GM12878 (cell line): ENCODE data around the gene LDLRAD3. TPM values are rescaled to one million over a fixed set of nuclear protein-coding genes. Genes with fewer than 3 reads are reported as not detected.

Experiments used
- ATAC-seq: fragments of 200-7000 bp; cut with Tn5 transposase; 3 replicates; pipeline ENCODE4 v1.9.1; 2020; ENCODE audit warnings: mild to moderate bottlenecking, moderate library complexity
- BruUV-seq: library from RNA; stranded (reverse); fragments of 400-500 nt; replicated peaks from 2 replicates; lab custom pipeline; 2021; lab: Mats Ljungman, UMichigan
- CTCF ChIA-PET: fragments of 300-600 bp; sonication (Branson Sonifier 250); formaldehyde crosslinking; extraction: SDS; loops from one replicate; lab custom pipeline; 2021; ENCODE audit warnings: inconsistent platforms; lab: Yijun Ruan, JAX
- POLR2A ChIA-PET: fragments of 350-600 bp; formaldehyde crosslinking; extraction: SDS; loops from one replicate; lab custom pipeline; 2021; ENCODE audit warnings: inconsistent platforms; lab: Charles Lee
- RAD21 ChIA-PET: fragments of 300-600 bp; sonication (Branson Sonifier 250); formaldehyde crosslinking; loops from one replicate; lab custom pipeline; 2023; ENCODE audit warnings: antibody characterized with exemption; ENCODE audit not compliant: unreplicated experiment; lab: Charles Lee
- SMC1A ChIA-PET: fragments of 300-600 bp; sonication (Branson Sonifier 250); formaldehyde crosslinking; loops from one replicate; lab custom pipeline; 2023; ENCODE audit not compliant: unreplicated experiment, uncharacterized antibody; lab: Charles Lee
- DNase-seq: peaks from one replicate; pipeline ENCODE4 v3.0.0-alpha.2; 2011; ENCODE audit warnings: low read depth, low spot score
- FAIRE-seq: peaks from 3 replicates; lab custom pipeline; 2011; peaks lifted over from hg19 to GRCh38; lab: Jason Lieb, UNC
- H2AFZ ChIP-seq: 2 replicates; pipeline ENCODE4 v1.6.0; 2011; ENCODE audit warnings: low read depth, low read length, control low read depth; ENCODE audit not compliant: control insufficient read depth
- H3K27ac ChIP-seq: 2 replicates; pipeline ENCODE4 v1.5.1; 2011; ENCODE audit warnings: control low read depth; ENCODE audit not compliant: control insufficient read depth, insufficient read depth
- H3K27me3 ChIP-seq, 2 experiments: replicated peaks in 1 of 2; 2 replicates each; pipeline versions ENCODE4 v1.6.0 to v1.6.1; 2011; ENCODE audit warnings: low read length in 1 of 2; ENCODE audit not compliant: control insufficient read depth in 2 of 2, insufficient read depth in 2 of 2
- H3K36me3 ChIP-seq, 2 experiments: 2 replicates each; pipeline ENCODE4 v1.5.1; 2011; ENCODE audit warnings: low read length in 1 of 2; ENCODE audit not compliant: control insufficient read depth in 2 of 2, insufficient read depth in 2 of 2
- H3K4me1 ChIP-seq: 2 replicates; pipeline ENCODE4 v1.6.1; 2011; ENCODE audit warnings: mild to moderate bottlenecking, low read length, moderate library complexity, mixed read lengths; ENCODE audit not compliant: control insufficient read depth, insufficient read depth
- H3K4me2 ChIP-seq: 2 replicates; pipeline ENCODE4 v1.6.0; 2011; ENCODE audit warnings: control low read depth; ENCODE audit not compliant: control insufficient read depth, insufficient read depth
- H3K4me3 ChIP-seq: fragments of 200-600 bp; sonication (generic); 2 replicates; pipeline ENCODE4 v1.5.1; 2016
- H3K79me2 ChIP-seq: 2 replicates; pipeline ENCODE4 v1.6.0; 2011; ENCODE audit warnings: low read length; ENCODE audit not compliant: control insufficient read depth, insufficient read depth
- H3K9ac ChIP-seq: 2 replicates; pipeline ENCODE4 v1.8.0; 2011; ENCODE audit warnings: low read length, control low read depth, mixed read lengths; ENCODE audit not compliant: control insufficient read depth, insufficient read depth
- H3K9me3 ChIP-seq: replicated peaks from 3 replicates; pipeline ENCODE4 v1.5.1; 2011; ENCODE audit warnings: mild to moderate bottlenecking, low read length; ENCODE audit not compliant: control insufficient read depth, insufficient read depth
- H4K20me1 ChIP-seq: 2 replicates; pipeline ENCODE4 v1.6.0; 2011; ENCODE audit not compliant: control insufficient read depth, insufficient read depth
- CEBPB ChIP-seq, 2 experiments: fragments of 150-350 bp in 1 of 2; IDR thresholded peaks; 2 replicates each; pipeline ENCODE4 v1.6.1; 2012 to 2014; ENCODE audit warnings: low read depth in 2 of 2, low read length in 2 of 2, borderline replicate concordance in 1 of 2, inconsistent platforms in 1 of 2
- EGR1 ChIP-seq, 2 experiments: IDR thresholded peaks; 1 replicate in 1 of 2; 2 replicates in 1 of 2; pipeline ENCODE4 v1.6.1; 2011 to 2012; ENCODE audit warnings: low read depth in 2 of 2, low read length in 2 of 2, borderline replicate concordance in 1 of 2, mild to moderate bottlenecking in 1 of 2, moderate library complexity in 1 of 2
- WGBS: methylation state at CpG from one replicate; pipeline ENCODE4 v1.1.6; 2016; ENCODE audit warnings: low lambda C conversion rate; ENCODE audit not compliant: insufficient replicate concordance, insufficient coverage; ENCODE audit errors: missing lambda C conversion rate; 5-methylcytosine and 5-hydroxymethylcytosine counted together
- in situ Hi-C: fragments of 300-500 bp; cut with MboI; formaldehyde crosslinking; loops from 9 replicates; pipeline ENCODE4 v1.14.3; 2018; ENCODE audit warnings: mixed read lengths
- intact Hi-C: fragments of 100-400 bp; cut with micrococcal nuclease; formaldehyde crosslinking; loops from one replicate; pipeline ENCODE4 v1.14.2; 2022; ENCODE audit not compliant: unreplicated experiment
- polyA plus RNA-seq, 11 experiments: library from polyadenylated mRNA; depleted of rRNA in 4 of 11; unstranded in 6 of 11; stranded (reverse) in 5 of 11; fragments of >200 nt; fragmentation: Nextera tagmentation in 4 of 11; fragmentation: Illumina TruSeq in 1 of 11; extraction: Ambion mirVana in 4 of 11; extraction: Trizol in 1 of 11; gene quantifications; 1 replicate in 1 of 11; 2 replicates in 10 of 11; pipeline versions ENCODE4 v1.2.1 to v1.2.3, GENCODE V29; 2011 to 2016; ENCODE audit warnings: inconsistent platforms in 2 of 11, missing spikeins in 2 of 11, low read depth in 1 of 11
- total RNA-seq, 4 experiments: library from RNA; depleted of rRNA in 3 of 4; stranded (reverse); fragments of >200 nt in 3 of 4; fragmentation: Illumina TruSeq in 1 of 4; extraction: Trizol in 1 of 4; gene quantifications; 2 replicates each; pipeline versions ENCODE4 v1.2.1 to v1.2.3, GENCODE V29; 2013 to 2021
- TF ChIP-seq, protein P1 (sequence below): IDR thresholded peaks from 2 replicates; pipeline ENCODE4 v1.6.1; 2011; ENCODE audit warnings: low read depth, mild to moderate bottlenecking, low read length, moderate library complexity, borderline replicate concordance; ENCODE audit errors: extremely low read depth
- TF ChIP-seq, protein P2 (sequence below), 3 experiments: IDR thresholded peaks in 2 of 3; conservative IDR thresholded peaks in 1 of 3; 2 replicates each; pipeline ENCODE4 v1.5.1; 2011; ENCODE audit warnings: low read depth in 3 of 3, low read length in 3 of 3, mild to moderate bottlenecking in 3 of 3, control low read depth in 2 of 3, moderate library complexity in 2 of 3, inconsistent platforms in 1 of 3, mixed read lengths in 1 of 3; ENCODE audit not compliant: control insufficient read depth in 2 of 3, insufficient read depth in 1 of 3; ENCODE audit errors: extremely low read depth in 1 of 3
- TF ChIP-seq, protein P3 (sequence below): IDR thresholded peaks from 2 replicates; pipeline ENCODE4 v1.6.1; 2012; ENCODE audit warnings: low read depth, low read length, improper control_type of control experiment

Gene LDLRAD3
- total and polyA plus RNA-seq, 10 of the 15 experiments (the other 5 are each of a cell fraction or from before 2014, with no cell fraction given) = 2.5 to 17.2 (median 10.7) TPM

DNA sequence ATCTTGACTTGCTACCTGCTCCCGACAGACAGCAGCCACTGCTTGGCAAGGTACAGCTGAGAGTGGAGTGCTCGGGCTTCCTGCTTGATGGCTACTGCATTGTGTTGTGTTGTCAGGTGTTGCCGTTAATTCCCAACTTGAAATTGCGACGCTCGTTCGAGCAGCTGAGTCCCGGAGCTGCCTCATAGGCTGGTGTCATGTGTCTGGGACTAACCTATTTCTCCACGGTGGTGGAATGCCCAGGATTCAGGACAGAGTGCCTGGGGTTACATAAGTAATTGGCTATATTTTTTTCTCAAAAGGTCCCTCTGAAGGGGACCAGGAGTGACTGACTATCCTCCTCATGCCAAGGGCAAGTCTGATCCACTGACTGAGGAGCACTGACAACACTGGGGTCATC lies 326.8 kb downstream of the LDLRAD3 start (continued):
- TF ChIP-seq, protein P1, sequence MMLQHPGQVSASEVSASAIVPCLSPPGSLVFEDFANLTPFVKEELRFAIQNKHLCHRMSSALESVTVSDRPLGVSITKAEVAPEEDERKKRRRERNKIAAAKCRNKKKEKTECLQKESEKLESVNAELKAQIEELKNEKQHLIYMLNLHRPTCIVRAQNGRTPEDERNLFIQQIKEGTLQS = no peak
- no peak for TF ChIP-seq EGR1 (IDR thresholded peaks at IDR 0.05; ENCODE audit: borderline replicate concordance in 1 of 2, low read depth in 2 of 2, low read length in 2 of 2)
- no peak for TF ChIP-seq CEBPB (IDR thresholded peaks at IDR 0.05; ENCODE audit: borderline replicate concordance in 1 of 2, low read depth in 2 of 2, low read length in 2 of 2)

DNA sequence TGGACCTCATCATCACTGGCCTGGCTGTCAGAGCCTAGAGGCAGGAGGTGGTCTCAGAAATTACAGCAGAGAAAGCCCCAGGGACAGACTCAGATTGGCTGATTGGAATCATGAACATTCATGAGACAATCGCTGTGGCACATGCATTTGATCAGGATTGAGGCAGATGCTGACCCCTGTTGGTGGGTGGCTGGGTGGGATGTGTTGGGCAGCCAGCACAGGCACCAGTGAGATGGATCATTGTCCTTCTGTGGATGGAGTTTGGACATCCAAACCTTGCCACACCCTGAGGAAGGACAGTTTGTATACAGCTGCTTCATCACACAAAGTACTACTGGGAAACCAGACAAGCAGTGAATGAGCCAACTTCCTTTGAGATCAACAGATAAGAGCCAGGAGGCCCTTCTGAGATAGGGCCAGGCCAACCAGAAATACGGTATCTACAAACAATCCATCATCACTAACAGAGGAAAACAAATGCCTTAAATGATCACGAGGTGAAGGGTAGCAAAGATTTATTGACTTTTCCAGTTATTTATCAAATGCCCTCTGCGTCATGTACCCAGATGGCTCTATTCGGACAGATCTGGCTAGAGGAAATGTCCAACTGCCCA lies 328.0 kb downstream of the LDLRAD3 start:
- intact Hi-C loops = no loop called here
- DNase-seq (no peak), FAIRE-seq (no peak), ATAC-seq (no peak)
- Histone ChIP-seq H4K20me1 (no peaks in the 10 kb centered on the region), H3K9ac (no peak overlapping the region), H3K27ac (no peak overlapping the region), H3K4me1 (no peaks in the 10 kb centered on the region), H3K4me3 (no peak overlapping the region), H3K36me3 (peaks cover 1 to 11% of the 10 kb centered on the region in 2 experiments; a peak in 3 of 4 replicates), H2AFZ (no peak overlapping the region), H3K79me2 (no peaks in the 10 kb centered on the region), H3K4me2 (no peak overlapping the region), H3K27me3 (no peaks in the 10 kb centered on the region), H3K9me3 (no peaks in the 10 kb centered on the region)
- WGBS = 88% methylated on average over 5 of the region's 5 CpGs
- SMC1A ChIA-PET = interaction anchor here (1.0 kb wide), 1 partner anchor 561 kb away, joined by 7 read pairs; no protein-coding TSS in a partner anchor
- POLR2A ChIA-PET = no interaction called here
- TF ChIP-seq, protein P2, sequence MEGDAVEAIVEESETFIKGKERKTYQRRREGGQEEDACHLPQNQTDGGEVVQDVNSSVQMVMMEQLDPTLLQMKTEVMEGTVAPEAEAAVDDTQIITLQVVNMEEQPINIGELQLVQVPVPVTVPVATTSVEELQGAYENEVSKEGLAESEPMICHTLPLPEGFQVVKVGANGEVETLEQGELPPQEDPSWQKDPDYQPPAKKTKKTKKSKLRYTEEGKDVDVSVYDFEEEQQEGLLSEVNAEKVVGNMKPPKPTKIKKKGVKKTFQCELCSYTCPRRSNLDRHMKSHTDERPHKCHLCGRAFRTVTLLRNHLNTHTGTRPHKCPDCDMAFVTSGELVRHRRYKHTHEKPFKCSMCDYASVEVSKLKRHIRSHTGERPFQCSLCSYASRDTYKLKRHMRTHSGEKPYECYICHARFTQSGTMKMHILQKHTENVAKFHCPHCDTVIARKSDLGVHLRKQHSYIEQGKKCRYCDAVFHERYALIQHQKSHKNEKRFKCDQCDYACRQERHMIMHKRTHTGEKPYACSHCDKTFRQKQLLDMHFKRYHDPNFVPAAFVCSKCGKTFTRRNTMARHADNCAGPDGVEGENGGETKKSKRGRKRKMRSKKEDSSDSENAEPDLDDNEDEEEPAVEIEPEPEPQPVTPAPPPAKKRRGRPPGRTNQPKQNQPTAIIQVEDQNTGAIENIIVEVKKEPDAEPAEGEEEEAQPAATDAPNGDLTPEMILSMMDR (IDR thresholded peaks at IDR 0.05 in 2 of 3, conservative IDR thresholded peaks at IDR 0.05 in 1 of 3; ENCODE audit: control insufficient read depth in 2 of 3, extremely low read depth in 1 of 3, insufficient read depth in 1 of 3, low read depth in 3 of 3, low read length in 3 of 3) = 0 out of 6 replicates have a peak, but pooled peaks of 1 of the 3 experiments have one; percentile 1
- TF ChIP-seq, protein P3, sequence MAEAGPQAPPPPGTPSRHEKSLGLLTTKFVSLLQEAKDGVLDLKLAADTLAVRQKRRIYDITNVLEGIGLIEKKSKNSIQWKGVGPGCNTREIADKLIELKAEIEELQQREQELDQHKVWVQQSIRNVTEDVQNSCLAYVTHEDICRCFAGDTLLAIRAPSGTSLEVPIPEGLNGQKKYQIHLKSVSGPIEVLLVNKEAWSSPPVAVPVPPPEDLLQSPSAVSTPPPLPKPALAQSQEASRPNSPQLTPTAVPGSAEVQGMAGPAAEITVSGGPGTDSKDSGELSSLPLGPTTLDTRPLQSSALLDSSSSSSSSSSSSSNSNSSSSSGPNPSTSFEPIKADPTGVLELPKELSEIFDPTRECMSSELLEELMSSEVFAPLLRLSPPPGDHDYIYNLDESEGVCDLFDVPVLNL = no peak
- BruUV-seq = no TSS peak
- CTCF ChIA-PET = interaction anchor here (0.9 to 3.5 kb wide), 3 partner anchors 12 to 221 kb away, joined by 3 to 18 read pairs (median 5); no protein-coding TSS in a partner anchor
- RAD21 ChIA-PET = no interaction called here
- in situ Hi-C loops = no loop called here
